Left ventricle myocardium superior (tissue), 1 donor: ENCODE results near the gene DIS3L2. TPM values are rescaled to one million over a fixed set of nuclear protein-coding genes. Genes with fewer than 3 reads are reported as not detected.

Experiments
- ATAC-seq: fragments of 200-7000 bp; cut with Tn5 transposase; one replicate; pipeline ENCODE4 v1.9.1; 2020; ENCODE audit warnings: mild to moderate bottlenecking, moderate library complexity
- DNase-seq: peaks from one replicate; pipeline ENCODE4 v3.0.0-alpha.2; 2020
- intact Hi-C: fragments of 100-400 bp; cut with micrococcal nuclease; formaldehyde crosslinking; loops from one replicate; pipeline ENCODE4 v1.11.0; 2022
- total RNA-seq: library from RNA; stranded (reverse); fragmentation: NEBNext Ultra II Directional; extraction: Animal tissue kit (Norgen Biotek cat#: 25700); gene quantifications from one replicate; pipeline ENCODE4 v1.2.1, GENCODE V29; 2021
- donor health status: DM: no; HTN: yes; CAD: no; lungs with severe emphysema.

DIS3L2 gene
- total RNA-seq, 1 donor from 2014 or later, result 19.6 TPM

DNA sequence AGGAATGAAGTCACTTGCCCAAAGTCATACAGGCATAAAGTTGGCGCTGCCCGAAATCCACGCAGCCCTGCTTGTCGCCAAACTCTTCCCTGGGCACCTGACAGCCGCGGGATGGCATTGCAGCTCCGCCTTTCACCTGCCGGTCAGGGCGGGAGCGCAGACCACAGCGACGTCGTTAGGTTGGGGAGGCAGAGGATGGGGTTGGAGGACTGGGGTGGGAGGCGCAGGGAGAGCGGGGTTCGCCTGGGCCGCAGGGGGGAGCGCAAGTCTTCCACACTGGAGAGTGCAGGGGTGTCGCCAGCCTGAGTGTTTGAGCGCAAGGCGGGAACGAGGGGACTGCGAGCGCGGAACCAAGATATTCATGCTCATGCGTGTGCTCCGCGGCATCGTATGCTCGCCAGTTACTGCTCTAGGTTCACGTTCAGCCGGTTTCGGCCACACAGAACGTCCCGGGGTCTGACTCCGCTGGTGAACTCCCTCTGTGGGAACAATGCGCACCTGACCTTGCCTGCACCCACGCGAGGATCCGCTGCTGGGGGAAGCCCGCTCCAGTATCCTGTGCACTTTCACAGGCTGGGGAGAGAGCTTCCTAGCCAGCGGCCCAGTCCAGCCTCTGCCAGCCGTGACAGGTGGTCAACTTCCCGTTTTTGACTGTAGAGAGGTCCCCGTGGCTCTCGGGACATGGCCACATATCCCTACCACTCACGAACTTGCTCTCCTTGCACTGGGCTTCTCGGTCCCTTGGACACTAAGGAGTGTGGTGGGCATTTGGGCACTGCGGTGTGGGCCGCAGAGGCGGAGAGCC, 34.5 kb upstream of the DIS3L2 start:
- ATAC-seq (no peak), DNase-seq (peak; percentile 46)
- intact Hi-C loops, result loop anchor here (10.0 kb wide), 2 partner anchors 218 to 398 kb away; no protein-coding TSS in a partner anchor

DNA sequence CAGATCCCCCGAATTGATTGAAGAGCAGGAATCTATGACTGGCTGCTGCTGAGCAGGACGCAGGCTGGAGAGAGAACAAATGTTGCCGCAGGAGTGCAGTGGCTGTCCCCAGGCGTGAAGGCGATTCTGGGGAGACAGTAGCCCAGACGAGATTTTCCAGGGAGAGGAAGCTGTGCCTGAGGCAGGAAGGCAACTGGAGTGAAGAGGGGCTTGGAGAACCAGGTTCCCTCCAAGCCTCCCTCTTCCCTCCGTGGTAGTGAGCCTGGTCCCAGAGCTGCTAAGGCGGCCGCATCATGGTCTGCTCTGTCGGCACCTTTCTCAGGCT, 34.0 kb upstream of the DIS3L2 start:
- intact Hi-C loops, result loop anchor here (10.0 kb wide), 2 partner anchors 217 to 397 kb away; no protein-coding TSS in a partner anchor
- no peak for DNase-seq

DNA sequence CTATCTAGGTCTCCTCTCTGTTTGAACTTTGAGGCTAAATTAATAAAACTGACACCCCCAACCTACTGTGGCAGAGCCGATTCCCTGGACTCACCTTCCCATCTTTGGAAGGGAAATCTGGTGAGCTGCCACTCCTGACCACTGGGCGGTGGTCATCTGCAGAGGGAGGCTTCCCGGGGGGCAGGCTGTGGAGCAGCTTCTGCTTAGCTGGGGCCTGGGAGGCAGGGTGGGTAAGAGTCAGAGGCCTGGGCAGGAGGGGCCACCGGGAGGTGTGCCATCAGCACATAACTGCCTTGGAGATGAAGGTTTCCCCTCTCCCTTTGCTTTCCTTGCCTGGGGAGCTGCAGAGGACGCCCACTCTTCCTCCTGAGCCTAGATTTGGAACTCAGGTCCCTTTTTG, 33.0 kb upstream of the DIS3L2 start:
- no peak for ATAC-seq
- no peak for DNase-seq
- intact Hi-C loops, result loop anchor here (10.0 kb wide), 2 partner anchors 216 to 396 kb away; no protein-coding TSS in a partner anchor

More for the DNA sequence above, 34.0 kb upstream of the DIS3L2 start:
- no peak for ATAC-seq

DNA sequence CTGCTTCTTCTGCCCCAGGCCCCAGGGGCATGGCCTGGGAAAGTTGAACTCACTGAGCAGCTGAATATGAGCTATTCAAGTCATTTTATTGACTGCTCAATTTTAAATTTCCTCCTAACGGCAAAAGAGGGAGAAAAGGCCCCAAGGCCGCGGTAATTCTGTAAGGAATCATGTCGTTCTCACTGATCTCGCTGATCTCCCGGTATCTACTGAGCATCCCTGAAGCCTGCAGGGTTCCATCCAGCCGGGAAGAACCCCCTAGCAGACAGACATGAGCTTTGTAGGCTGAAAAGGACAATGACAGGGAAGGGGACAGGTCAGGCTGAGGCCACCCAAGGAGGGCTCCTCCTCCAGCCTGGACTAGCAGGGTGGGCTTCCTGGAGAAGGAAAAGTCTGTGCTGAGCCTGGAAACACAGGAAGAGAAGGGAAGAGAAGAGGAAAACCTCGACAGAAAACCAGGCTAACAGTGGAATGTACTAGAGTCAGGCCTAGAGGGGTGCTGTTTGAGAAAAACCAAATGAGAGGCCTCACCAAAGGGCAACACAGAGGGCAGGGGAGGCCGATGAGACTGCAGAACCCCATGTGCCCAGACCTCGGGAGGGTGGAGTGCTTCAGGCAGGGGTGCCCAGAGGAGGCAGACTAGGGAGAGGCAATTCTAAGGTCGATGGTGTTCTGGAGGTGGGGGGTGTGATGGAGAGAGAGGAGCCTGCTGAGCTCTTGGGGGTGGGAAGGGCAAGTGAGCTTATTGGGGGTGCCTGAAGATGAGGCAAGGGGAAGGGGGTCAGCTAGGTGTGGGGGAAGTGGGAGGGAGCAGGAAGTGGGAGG, 32.4 kb upstream of the DIS3L2 start:
- DNase-seq (no peak), ATAC-seq (no peak)
- intact Hi-C loops, result loop anchor here (10.0 kb wide), 2 partner anchors 216 to 396 kb away; no protein-coding TSS in a partner anchor

DNA sequence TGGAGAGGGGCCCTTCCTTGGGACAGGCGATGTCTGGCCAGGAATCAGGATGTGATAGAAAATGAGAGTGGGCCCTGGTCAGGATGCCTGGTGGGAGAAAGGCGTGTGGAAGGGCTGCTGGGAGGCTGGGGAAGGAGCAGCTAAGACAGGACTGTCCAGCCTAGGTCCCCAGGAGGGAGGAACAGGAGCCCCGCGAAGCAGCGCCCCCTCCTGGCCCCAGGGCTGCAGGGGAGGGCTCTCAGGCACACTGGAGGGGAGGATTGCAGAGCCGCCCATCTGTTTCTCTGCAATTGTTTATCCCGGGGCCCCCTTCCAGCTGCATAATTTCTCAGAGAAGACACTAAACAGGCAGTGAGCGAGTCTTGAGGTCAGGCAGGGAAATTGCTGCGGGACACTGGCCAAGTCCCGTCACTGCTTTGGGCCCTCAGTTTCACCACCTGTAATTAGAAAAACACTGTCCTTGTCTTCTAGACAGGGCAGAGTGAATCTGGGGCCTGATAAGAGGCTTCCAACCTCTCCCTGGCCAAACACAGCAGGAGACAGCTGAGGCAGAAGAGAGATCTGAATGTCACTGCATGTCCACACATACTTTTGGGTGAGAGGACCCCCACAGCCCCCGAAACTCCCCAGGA, 31.4 kb upstream of the DIS3L2 start:
- intact Hi-C loops, result loop anchor here (10.0 kb wide), 2 partner anchors 215 to 395 kb away; no protein-coding TSS in a partner anchor
- ATAC-seq, result peak; percentile 46
- DNase-seq, result peak; percentile 86

DNA sequence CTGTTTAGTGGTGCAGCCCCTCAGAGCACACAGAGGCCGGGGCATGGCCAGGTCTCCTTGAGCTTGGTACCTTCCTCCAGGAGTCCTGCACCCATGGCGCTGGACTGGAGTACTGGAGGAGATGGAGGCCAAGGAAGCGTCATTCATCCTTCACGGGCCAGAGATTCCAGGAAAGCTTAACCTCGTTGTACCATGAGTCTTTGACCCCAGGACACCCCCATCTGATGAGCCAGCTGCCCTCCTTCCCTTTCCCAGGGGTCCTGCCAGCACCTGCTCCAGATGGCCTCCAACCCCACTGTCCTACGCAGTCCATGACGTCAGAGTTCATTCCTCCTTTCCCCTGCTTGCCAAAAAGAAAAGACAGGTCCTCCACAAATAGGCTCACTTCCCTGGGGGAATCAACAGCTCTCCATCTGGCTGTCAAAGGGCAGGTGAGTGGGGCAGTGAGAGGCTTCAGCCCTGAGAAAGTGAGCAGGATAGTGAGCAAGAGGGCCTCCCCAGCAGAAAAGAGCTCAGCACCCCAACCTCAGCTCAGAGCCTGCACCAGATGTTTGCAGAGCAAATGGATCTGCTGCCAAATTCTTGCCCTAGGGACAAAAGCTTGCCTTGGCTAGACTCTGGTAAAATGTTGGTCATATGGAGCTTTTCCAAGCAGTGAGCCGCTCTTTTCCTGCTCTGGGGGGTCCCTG, 30.8 kb upstream of the DIS3L2 start:
- intact Hi-C loops, result no loop called here
- ATAC-seq, result peak; percentile 66
- DNase-seq, result peak; percentile 75

DNA sequence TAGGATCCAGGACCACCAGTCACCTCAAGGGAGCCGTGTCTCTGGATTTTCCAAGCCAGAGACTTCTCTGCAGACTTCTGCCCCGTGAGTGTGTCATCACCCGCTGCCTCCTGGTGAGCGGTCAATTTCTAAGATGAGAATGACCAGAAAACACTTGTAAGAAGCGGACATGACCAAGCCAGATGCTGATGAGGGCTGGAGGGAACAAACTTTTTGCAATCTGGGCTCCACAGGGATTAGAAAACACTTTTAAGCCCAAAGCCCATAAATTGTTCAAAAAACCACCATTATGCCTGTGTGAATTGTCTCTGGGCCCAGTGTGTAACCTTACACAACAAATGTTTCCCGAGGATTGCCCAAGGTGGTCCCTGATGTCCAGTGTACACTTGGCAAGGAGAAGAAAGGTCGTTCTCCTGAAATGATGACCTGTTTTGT, 30.0 kb upstream of the DIS3L2 start:
- ATAC-seq (peak; percentile 55), DNase-seq (peak; percentile 62)
- intact Hi-C loops, result no loop called here

DNA sequence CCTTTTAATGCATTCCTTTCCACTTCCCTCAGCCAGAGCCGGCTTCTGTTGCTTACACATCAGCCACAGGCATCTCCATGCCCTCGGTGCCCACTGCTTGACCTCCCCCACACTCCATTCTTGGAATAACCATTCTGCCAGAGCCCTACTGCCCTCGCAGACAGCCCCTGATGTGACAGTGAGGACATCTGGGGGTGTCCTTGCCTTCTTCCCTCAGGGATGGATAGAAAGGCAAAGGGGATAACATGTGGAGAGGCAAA, 28.9 kb upstream of the DIS3L2 start:
- ATAC-seq (no peak), DNase-seq (no peak)
- intact Hi-C loops, result no loop called here

DNA sequence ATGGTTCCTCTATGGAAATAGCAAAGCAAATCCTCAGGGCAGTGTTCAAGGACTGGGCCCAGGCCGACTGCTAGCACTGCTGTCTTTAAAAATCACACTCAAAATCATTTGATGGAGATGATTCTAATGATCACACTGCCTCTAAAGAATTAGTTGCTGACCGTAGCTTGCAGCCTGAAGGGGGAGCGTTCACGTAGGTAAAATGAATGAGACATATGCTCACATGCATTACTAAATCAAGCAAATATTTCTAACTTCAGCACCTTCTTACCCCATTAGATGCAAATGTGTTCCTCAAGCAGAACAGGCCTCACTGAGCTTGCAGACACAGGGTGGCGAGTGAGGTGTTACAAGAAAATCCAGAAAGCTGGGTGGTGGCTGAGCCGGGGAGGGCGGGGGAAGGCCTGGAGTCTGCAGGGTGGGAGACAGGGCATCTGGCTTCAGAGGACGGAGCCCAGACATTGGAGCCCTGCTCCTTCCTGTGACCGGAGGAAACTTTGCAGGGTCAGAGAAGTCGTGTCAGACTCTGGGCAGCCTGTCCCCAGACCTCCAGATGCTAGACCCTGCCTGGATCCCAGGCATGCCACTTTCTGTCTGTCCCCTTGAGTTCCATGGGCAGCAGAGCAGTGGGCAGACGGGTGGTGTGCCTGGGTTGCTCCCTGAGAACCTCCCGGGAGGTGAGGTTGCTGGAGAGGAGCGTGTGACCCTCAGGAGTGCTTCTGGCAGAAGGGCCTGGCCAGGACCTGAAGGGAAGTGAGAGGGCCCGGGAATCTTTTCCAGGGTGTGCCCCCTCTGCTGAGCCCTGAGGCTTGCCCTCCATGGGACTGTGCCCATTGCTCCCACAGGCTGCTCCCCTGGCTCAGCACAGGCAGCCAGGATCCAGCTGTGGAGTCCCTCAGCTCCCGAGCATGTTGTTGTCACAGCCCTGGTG, 28.3 kb upstream of the DIS3L2 start:
- intact Hi-C loops, result no loop called here
- ATAC-seq, result no peak
- no peak for DNase-seq

DNA sequence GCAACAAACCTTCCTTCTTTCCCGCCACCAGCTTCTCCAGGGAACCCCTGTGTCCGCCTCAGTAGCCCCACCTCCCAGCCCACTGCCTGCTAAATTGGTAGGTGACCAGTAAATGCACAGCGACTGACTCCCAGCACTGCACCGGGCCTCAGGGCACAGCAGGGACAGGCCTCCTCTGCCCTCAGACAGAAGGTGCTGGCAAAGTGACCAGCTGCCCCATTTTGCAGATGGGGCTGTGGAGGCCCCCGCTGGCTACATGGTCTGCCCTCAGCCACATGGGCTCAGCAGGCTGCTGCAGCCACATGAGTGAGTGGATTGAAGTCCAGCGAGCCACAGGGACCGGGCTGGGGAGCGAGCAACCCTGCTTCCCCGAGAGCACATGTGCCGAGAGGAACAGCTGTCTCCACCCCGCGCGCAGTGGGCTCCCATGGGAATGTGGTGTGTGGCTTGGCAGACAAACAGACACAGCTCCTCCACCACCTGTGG, 27.6 kb upstream of the DIS3L2 start:
- intact Hi-C loops, result no loop called here
- peak; percentile 36 for ATAC-seq
- DNase-seq, result peak; percentile 83

DNA sequence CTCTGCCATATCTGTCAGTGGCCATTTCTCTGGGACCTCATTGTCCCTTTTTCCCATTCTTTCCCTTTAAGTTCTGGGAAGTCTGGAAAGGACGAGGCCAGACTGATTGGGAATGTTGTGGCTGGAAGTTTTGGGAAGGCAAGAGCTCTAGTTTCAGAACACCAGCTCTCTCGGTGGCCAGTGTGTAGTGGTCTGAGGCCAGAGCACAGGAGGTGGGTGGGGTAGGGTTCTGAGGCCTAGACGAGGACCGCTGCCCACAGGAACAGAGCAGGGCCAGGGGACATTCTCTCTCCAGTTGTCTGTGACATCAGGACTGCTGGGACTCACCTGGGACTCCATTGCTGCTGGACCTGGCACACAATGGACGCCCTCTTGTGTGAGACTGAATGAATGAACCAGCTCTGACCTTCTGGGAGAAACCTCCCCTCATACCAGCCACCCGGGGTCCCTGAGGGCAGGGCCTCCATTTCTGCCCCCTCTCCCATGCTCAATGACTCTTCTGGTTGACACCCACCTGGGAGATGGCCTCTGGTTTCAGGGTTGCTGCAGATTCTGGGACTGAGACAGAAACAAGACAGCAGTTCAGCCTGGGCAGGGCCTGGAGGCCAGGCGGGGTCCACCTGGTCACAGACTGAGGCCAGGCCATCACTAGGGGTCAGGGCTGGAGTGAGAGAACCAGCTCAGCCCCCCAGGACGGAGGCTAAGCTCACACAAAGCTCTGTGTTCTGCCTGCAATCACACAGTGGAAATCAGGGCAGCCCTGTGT, 26.9 kb upstream of the DIS3L2 start:
- ATAC-seq, result peak; percentile 3

DNA sequence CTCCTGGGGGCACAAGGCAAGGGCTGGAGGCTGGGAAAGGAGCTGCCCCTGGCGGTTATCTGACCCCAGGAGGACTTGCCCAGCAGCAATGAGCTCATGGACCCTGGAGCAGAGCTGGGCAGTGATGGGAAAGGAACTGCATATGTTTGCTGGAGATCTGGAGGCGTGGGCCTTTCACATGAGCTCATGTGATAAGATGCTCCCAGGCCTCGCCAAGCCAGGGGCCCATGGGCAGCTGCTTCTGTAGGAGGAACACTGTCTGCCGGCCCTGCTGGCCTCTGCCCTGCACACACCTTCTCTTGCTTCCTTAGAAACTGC, 26.3 kb upstream of the DIS3L2 start:
- ATAC-seq (peak; percentile 1), DNase-seq (peak; percentile 61)
- intact Hi-C loops, result no loop called here

More for the DNA sequence above, 26.9 kb upstream of the DIS3L2 start:
- DNase-seq, result no peak
- intact Hi-C loops, result no loop called here

DNA sequence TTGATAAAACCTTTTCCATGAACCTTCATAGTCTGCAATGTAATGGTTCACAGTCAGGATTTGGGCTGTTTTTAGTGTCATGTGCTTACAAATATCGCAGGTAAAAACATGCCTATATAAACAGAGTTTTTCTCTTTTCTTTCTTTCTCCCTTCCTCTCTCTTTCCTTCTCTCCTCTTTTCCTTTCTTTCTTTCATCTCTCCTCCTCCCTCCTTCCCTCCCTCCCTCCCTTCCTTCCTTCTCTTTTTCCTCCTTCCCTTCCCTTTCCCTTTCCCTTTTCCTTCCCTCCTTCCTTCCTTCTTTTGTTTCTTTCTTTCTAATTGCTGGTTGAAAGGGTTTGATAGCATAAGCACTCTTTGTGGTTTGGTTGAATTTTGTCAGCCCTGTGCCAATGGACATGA, 25.7 kb upstream of the DIS3L2 start:
- no peak for DNase-seq
- intact Hi-C loops, result no loop called here
- ATAC-seq, result no peak

DNA sequence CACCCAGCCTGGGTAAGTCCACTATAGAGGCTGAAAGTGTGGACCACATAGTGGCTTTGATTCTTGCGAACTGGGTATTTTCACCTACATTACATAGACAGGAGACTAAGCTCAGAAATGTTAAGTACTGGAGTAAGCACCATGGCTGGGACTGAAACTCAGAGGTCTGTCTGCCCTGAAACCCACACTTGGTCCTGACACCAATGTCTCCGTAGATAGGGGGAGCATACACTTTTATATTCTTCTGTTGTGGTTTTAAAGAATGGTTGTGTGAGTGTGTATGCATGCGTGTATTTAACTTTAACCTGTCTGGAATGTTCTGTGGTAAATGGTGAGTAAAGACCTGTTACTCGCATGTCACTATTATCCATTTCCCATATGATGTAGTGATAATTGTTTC, 25.0 kb upstream of the DIS3L2 start:
- no peak for DNase-seq
- ATAC-seq, result no peak
- intact Hi-C loops, result no loop called here

DNA sequence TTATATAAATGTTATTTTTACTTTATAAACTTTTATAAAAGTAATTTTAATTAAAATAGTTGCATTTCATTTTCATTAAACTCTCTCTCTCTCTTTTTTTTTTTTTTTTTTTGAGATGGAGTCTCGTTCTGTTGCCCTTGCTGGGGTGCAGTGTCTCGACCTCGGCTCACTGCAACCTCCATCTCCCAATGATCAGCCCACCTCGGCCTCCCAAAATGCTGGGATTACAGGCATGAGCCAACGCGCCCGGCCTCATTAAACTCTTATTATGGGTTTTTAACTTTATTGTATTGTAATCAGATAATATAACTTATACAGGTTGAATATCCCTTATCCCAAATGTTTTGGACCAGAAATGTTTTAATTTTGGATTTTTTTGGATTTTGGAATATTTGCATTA, 24.5 kb upstream of the DIS3L2 start:
- no peak for DNase-seq
- intact Hi-C loops, result no loop called here
- ATAC-seq, result no peak

DNA sequence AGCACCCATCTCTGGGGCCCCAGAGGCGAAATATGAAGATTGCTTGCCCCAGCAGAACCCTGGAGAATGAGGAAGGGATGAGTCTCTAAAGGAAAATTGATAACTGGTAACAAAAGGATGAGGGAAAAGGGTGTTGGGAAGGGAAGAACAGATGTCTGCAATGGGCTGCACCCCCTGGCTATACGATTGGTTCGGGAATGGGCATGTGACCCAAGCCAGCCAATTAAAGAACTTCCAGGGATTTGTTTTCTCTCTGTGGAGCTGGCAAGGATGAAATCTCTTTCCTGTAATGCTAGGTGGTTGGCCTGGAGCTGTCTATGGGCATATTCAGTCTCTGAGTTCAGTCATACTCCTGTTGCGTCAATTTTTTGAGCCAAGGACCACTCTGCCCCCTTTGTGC, 22.5 kb upstream of the DIS3L2 start:
- intact Hi-C loops, result no loop called here
- no peak for DNase-seq
- ATAC-seq, result no peak

DNA sequence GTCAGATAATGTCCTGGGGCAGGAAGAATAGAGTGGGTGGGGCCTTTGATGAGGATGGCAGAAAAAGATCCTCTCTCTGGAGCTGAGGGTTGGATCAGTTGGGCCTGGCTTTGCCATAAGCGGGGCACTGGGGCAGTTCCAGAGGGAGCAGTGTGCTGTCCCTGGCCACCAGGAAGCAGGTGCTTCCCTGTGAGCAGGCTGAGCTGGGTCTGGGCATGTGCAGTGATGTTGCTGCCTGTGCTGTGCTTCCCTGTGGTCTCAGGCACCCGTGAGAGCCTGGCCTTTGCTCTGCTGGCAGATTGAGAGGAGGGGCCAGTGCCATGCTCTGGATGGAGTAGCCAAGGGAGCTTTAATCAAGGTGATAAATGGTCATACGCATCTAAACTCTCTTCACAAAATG, 20.7 kb upstream of the DIS3L2 start:
- ATAC-seq, result no peak
- intact Hi-C loops, result no loop called here
- no peak for DNase-seq

DNA sequence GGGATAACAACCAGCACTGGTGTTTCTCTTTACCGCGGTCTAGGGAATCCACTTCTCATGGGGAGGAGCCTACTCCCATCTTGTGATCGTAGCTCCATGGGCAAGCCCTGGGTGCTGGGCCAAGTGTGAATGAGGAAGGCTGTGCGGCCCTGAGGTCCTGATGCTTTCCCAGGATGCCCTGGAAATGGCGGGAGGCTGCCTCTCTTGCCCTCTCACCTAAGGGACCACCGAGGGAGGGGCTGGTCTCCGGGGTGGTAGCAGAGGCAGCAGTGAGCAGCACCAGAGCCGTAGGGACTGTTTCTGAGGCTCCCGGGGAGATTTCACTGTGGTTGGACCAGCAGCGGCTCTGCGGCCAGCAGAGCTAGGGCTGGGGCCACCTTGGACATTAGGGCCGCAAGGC, 19.8 kb upstream of the DIS3L2 start:
- ATAC-seq (no peak), DNase-seq (no peak)
- intact Hi-C loops, result no loop called here
